Measurements from ENCODE around the gene TIMM22. TPM values are rescaled to one million over a fixed set of nuclear protein-coding genes. Genes with fewer than 3 reads are reported as not detected.

TIMM22 gene
- total RNA-seq, 2 donors from 2014 or later, result 13.6 to 14.6 TPM

- no peak overlapping the region for H3K27ac ChIP-seq (ENCODE audit: low read depth, low read length)
- H3K9ac ChIP-seq (ENCODE audit: extremely low read depth, low read length, poor library complexity, severe bottlenecking), result no peak overlapping the region
- no peak for TF ChIP-seq CTCF (conservative IDR thresholded peaks at IDR 0.05)
- no peaks in the 10 kb centered on the region for H3K4me1 Mint-ChIP-seq
- no peak overlapping the region for H3K4me3 ChIP-seq (ENCODE audit: low read length)
- H3K27me3 ChIP-seq (ENCODE audit: control insufficient read depth, insufficient read depth, low read length, poor library complexity, severe bottlenecking), result no peaks in the 10 kb centered on the region
- H3K36me3 ChIP-seq (ENCODE audit: control insufficient read depth, insufficient read depth, low read length), result no peaks in the 10 kb centered on the region
- H3K4me3 Mint-ChIP-seq, result no peak overlapping the region
- H3K27ac Mint-ChIP-seq, result no peak overlapping the region
- H3K9me3 ChIP-seq (ENCODE audit: control insufficient read depth, low read length), result no peaks in the 10 kb centered on the region
- no peaks in the 10 kb centered on the region for H3K27me3 Mint-ChIP-seq (ENCODE audit: insufficient read depth)
- 86 to 89% methylated on average over 20 to 32 of the region's 32 CpGs for WGBS, 2 experiments (ENCODE audit: insufficient coverage in 1 of 2, insufficient read length in 1 of 2)
- H3K9me3 Mint-ChIP-seq, result no peaks in the 10 kb centered on the region
- no peaks in the 10 kb centered on the region for H3K4me1 ChIP-seq (ENCODE audit: control insufficient read depth, insufficient read depth, low read length)
- DNase-seq, result no peak
- H3K36me3 Mint-ChIP-seq (ENCODE audit: low read depth), result peaks cover 3% of the 10 kb centered on the region
Measured at GRCh38 chr17:1022278-1023024, 25.5 kb downstream of the TIMM22 start.

GRCh38 chr17:1024076-1024475, 27.1 kb downstream of the TIMM22 start:
- no peaks in the 10 kb centered on the region for H3K4me1 Mint-ChIP-seq
- WGBS, 2 experiments (ENCODE audit: insufficient coverage in 1 of 2, insufficient read length in 1 of 2), result 88 to 91% methylated on average over 10 to 27 of the region's 27 CpGs

More at GRCh38 chr17:1024076-1024475, 27.1 kb downstream of the TIMM22 start:
- TF ChIP-seq CTCF (conservative IDR thresholded peaks at IDR 0.05), result no peak
- Mint-ChIP-seq H3K9me3 (no peaks in the 10 kb centered on the region), H3K27ac (no peak overlapping the region), H3K27me3 (ENCODE audit: insufficient read depth) (no peaks in the 10 kb centered on the region), H3K4me3 (no peak overlapping the region), H3K36me3 (ENCODE audit: low read depth) (peaks cover 3% of the 10 kb centered on the region)
- Histone ChIP-seq H3K36me3 (ENCODE audit: control insufficient read depth, insufficient read depth, low read length) (no peaks in the 10 kb centered on the region), H3K9ac (ENCODE audit: extremely low read depth, low read length, poor library complexity, severe bottlenecking) (no peak overlapping the region), H3K4me3 (ENCODE audit: low read length) (no peak overlapping the region), H3K9me3 (ENCODE audit: control insufficient read depth, low read length) (no peaks in the 10 kb centered on the region), H3K4me1 (ENCODE audit: control insufficient read depth, insufficient read depth, low read length) (no peaks in the 10 kb centered on the region), H3K27ac (ENCODE audit: low read depth, low read length) (no peak overlapping the region), H3K27me3 (ENCODE audit: control insufficient read depth, insufficient read depth, low read length, poor library complexity, severe bottlenecking) (no peaks in the 10 kb centered on the region)
- DNase-seq, result no peak

Data from endodermal cell (in vitro differentiated cells).